Liver (tissue), 9 donors: ENCODE data around the gene CYP39A1. TPM values are rescaled to one million over a fixed set of nuclear protein-coding genes. Genes with fewer than 3 reads are reported as not detected.

Source experiments
- DNase-seq: peaks from one replicate; pipeline ENCODE4 v3.0.0-alpha.2; 2017; ENCODE audit warnings: low spot score
- H3K27ac ChIP-seq, 2 donors: one replicate each; pipeline ENCODE4 v1.7.0; 2013; ENCODE audit warnings: inconsistent platforms in 2 of 2, low read length in 2 of 2, control low read depth in 1 of 2, low read depth in 1 of 2, mild to moderate bottlenecking in 1 of 2
- H3K27me3 ChIP-seq, 4 donors: one replicate each; pipeline versions ENCODE4 v1.6.1 to v1.7.0; 2013; ENCODE audit warnings: low read length in 3 of 4, inconsistent platforms in 1 of 4, mild to moderate bottlenecking in 1 of 4, moderate library complexity in 1 of 4; ENCODE audit not compliant: control insufficient read depth in 4 of 4, insufficient read depth in 4 of 4
- H3K36me3 ChIP-seq, 4 donors: one replicate each; pipeline versions ENCODE4 v1.6.1 to v1.7.0; 2013; ENCODE audit warnings: low read length in 3 of 4, mild to moderate bottlenecking in 3 of 4, low read depth in 1 of 4, moderate library complexity in 1 of 4; ENCODE audit not compliant: control insufficient read depth in 4 of 4, insufficient read depth in 3 of 4
- H3K4me1 ChIP-seq, 4 donors: one replicate each; pipeline versions ENCODE4 v1.6.1 to v1.7.0; 2013; ENCODE audit warnings: low read length in 3 of 4, mild to moderate bottlenecking in 3 of 4, moderate library complexity in 1 of 4; ENCODE audit not compliant: control insufficient read depth in 4 of 4, insufficient read depth in 4 of 4
- H3K4me3 ChIP-seq, 3 donors: one replicate each; pipeline versions ENCODE4 v1.6.1 to v1.7.0; 2013; ENCODE audit warnings: low read length in 3 of 3, control low read depth in 1 of 3, low read depth in 1 of 3, mild to moderate bottlenecking in 1 of 3
- H3K9ac ChIP-seq, 2 donors: one replicate each; pipeline ENCODE4 v1.7.0; 2013; ENCODE audit warnings: low read length in 2 of 2, mild to moderate bottlenecking in 2 of 2, moderate library complexity in 2 of 2, control low read depth in 1 of 2, low read depth in 1 of 2
- H3K9me3 ChIP-seq, 4 donors: one replicate each; pipeline versions ENCODE4 v1.6.1 to v1.7.0; 2013; ENCODE audit warnings: low read length in 3 of 4; ENCODE audit not compliant: control insufficient read depth in 4 of 4
- ATF3 ChIP-seq: IDR thresholded peaks from 2 replicates; pipeline ENCODE4 v1.6.1; 2016; ENCODE audit warnings: antibody characterized with exemption
- CTCF ChIP-seq: fragments of 150-350 bp; IDR thresholded peaks from 2 replicates; pipeline ENCODE4 v1.5.1; 2017; ENCODE audit warnings: improper control_type of control experiment, low read depth, low read length; ENCODE audit not compliant: missing input control
- EGR1 ChIP-seq, 2 donors: IDR thresholded peaks; 2 replicates each; pipeline ENCODE4 v1.6.1; 2016 to 2018; ENCODE audit warnings: antibody characterized with exemption in 2 of 2, low read depth in 2 of 2
- FOXA1 ChIP-seq: IDR thresholded peaks from 2 replicates; pipeline ENCODE4 v1.6.1; 2016; ENCODE audit warnings: antibody characterized with exemption
- FOXA2 ChIP-seq: IDR thresholded peaks from 2 replicates; pipeline ENCODE4 v1.6.1; 2016; ENCODE audit warnings: antibody characterized with exemption
- GABPA ChIP-seq, 2 donors: IDR thresholded peaks in 1 of 2; conservative IDR thresholded peaks in 1 of 2; 2 replicates each; pipeline ENCODE4 v1.6.1; 2016; ENCODE audit warnings: antibody characterized with exemption in 2 of 2, mild to moderate bottlenecking in 1 of 2, moderate library complexity in 1 of 2
- HNF4A ChIP-seq, 2 donors: conservative IDR thresholded peaks; 2 replicates each; pipeline ENCODE4 v1.6.1; 2016; ENCODE audit warnings: antibody characterized with exemption in 2 of 2, mild to moderate bottlenecking in 2 of 2
- HNF4G ChIP-seq: IDR thresholded peaks from 2 replicates; pipeline ENCODE4 v1.6.1; 2016; ENCODE audit warnings: antibody characterized with exemption
- JUND ChIP-seq, 2 donors: IDR thresholded peaks; 2 replicates each; pipeline ENCODE4 v1.6.1; 2016; ENCODE audit warnings: antibody characterized with exemption in 2 of 2
- MAX ChIP-seq: IDR thresholded peaks from 2 replicates; pipeline ENCODE4 v1.6.1; 2016; ENCODE audit warnings: antibody characterized with exemption
- NR2F2 ChIP-seq: IDR thresholded peaks from 2 replicates; pipeline ENCODE4 v1.6.1; 2016; ENCODE audit warnings: antibody characterized with exemption
- RAD21 ChIP-seq, 2 donors: IDR thresholded peaks; 2 replicates each; pipeline ENCODE4 v1.6.1; 2016; ENCODE audit warnings: antibody characterized with exemption in 2 of 2, mild to moderate bottlenecking in 2 of 2
- REST ChIP-seq: IDR thresholded peaks from 2 replicates; pipeline ENCODE4 v1.6.1; 2016; ENCODE audit warnings: antibody characterized with exemption, mild to moderate bottlenecking
- RXRA ChIP-seq, 2 donors: IDR thresholded peaks; 2 replicates each; pipeline ENCODE4 v1.6.1; 2017 to 2018; ENCODE audit warnings: antibody characterized with exemption in 2 of 2, mild to moderate bottlenecking in 1 of 2
- SP1 ChIP-seq: IDR thresholded peaks from 2 replicates; pipeline ENCODE4 v1.6.1; 2018; ENCODE audit warnings: antibody characterized with exemption, mild to moderate bottlenecking
- TAF1 ChIP-seq: conservative IDR thresholded peaks from 2 replicates; pipeline ENCODE4 v1.6.1; 2016; ENCODE audit warnings: antibody characterized with exemption, mild to moderate bottlenecking
- YY1 ChIP-seq: IDR thresholded peaks from 2 replicates; pipeline ENCODE4 v1.6.1; 2016; ENCODE audit warnings: antibody characterized with exemption, mild to moderate bottlenecking
- ZBTB33 ChIP-seq: IDR thresholded peaks from 2 replicates; pipeline ENCODE4 v1.6.1; 2016; ENCODE audit warnings: antibody characterized with exemption
- WGBS: extraction: QIAGEN DNeasy Blood & Tissue Kit; methylation state at CpG from one replicate; pipeline ENCODE4 v1.1.7; 2013; 5-methylcytosine and 5-hydroxymethylcytosine counted together
- polyA plus RNA-seq, 2 donors: library from polyadenylated mRNA; stranded (reverse) in 1 of 2; unstranded in 1 of 2; fragments of 200-250 nt in 1 of 2; fragments of >200 nt in 1 of 2; fragmentation: Nextera tagmentation in 1 of 2; extraction: Ambion mirVana in 1 of 2; gene quantifications; one replicate each; pipeline versions ENCODE4 v1.2.1 to v1.2.3, GENCODE V29; 2013 to 2015
- total RNA-seq, 2 donors: library from RNA; depleted of rRNA; stranded (reverse); fragments of >200 nt; gene quantifications; one replicate each; pipeline ENCODE4 v1.2.3, GENCODE V29; 2014
- donor health status: healthy.
- donor health status: healthy.
- donor health status: healthy.
- donor health status: healthy.
- donor health status: healthy.

Gene CYP39A1
- total and polyA plus RNA-seq, 4 donors, result 10.8 to 29.8 (median 15.2) TPM

GRCh38 chr6:46637145-46637544, 15.5 kb downstream of the CYP39A1 start:
- WGBS, result 87% methylated on average over 5 of the region's 5 CpGs
- Histone ChIP-seq H3K4me1 (peaks cover 0 to 5% (median 4%) of the 10 kb centered on the region in 4 donors), H3K27me3 (no peaks in the 10 kb centered on the region), H3K36me3 (peaks cover 0 to 4% (median 0%) of the 10 kb centered on the region in 4 donors), H3K27ac (no peak overlapping the region), H3K4me3 (no peak overlapping the region), H3K9me3 (no peaks in the 10 kb centered on the region), H3K9ac (no peak overlapping the region)
- DNase-seq, result no peak
- no peak for TF ChIP-seq ATF3
- TF ChIP-seq YY1, result no peak
- no peak for TF ChIP-seq FOXA2
- no peak for TF ChIP-seq HNF4G
- TF ChIP-seq SP1, result no peak
- TF ChIP-seq JUND (IDR thresholded peaks at IDR 0.05), result no peak
- no peak for TF ChIP-seq CTCF
- TF ChIP-seq FOXA1, result no peak
- no peak for TF ChIP-seq RXRA (IDR thresholded peaks at IDR 0.05)
- TF ChIP-seq ZBTB33, result no peak
- no peak for TF ChIP-seq NR2F2
- no peak for TF ChIP-seq MAX
- no peak for TF ChIP-seq HNF4A (conservative IDR thresholded peaks at IDR 0.05)
- TF ChIP-seq RAD21 (IDR thresholded peaks at IDR 0.05), result no peak
- no peak for TF ChIP-seq GABPA (IDR thresholded peaks at IDR 0.05 in 1 of 2, conservative IDR thresholded peaks at IDR 0.05 in 1 of 2)
- TF ChIP-seq REST, result no peak
- TF ChIP-seq TAF1, result no peak
- no peak for TF ChIP-seq EGR1 (IDR thresholded peaks at IDR 0.05; ENCODE audit: low read depth in 2 of 2)
